Retina (tissue), 1 donor: Measurements from ENCODE around the gene CRYBA1.

Experiments used
- DNase-seq: peaks from one replicate; pipeline ENCODE4 v3.0.0-alpha.2; 2016

The CRYBA1 gene

GRCh38 chr17:29283961-29284360 lies 37.3 kb downstream of the CRYBA1 start:
- DNase-seq = no peak

DNA sequence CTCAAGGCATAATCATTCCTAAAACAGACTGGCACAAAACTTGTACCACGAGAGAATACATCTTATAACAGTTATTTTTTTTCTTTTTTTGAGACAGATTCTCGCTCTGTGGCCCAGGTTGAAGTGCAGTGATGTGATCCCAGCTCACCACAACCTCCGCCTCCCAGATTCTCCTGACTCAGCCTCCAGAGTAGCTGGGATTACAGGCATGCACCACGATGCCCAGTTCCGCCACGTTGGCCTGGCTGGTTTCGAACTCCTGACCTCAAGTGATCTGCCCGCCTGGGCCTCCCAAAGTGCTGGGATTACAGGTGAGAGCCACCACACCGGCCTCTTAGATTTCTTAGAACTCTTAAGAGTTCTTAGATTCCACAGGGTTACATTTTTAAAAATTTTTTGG lies 43.2 kb downstream of the CRYBA1 start:
- no peak for DNase-seq

DNA sequence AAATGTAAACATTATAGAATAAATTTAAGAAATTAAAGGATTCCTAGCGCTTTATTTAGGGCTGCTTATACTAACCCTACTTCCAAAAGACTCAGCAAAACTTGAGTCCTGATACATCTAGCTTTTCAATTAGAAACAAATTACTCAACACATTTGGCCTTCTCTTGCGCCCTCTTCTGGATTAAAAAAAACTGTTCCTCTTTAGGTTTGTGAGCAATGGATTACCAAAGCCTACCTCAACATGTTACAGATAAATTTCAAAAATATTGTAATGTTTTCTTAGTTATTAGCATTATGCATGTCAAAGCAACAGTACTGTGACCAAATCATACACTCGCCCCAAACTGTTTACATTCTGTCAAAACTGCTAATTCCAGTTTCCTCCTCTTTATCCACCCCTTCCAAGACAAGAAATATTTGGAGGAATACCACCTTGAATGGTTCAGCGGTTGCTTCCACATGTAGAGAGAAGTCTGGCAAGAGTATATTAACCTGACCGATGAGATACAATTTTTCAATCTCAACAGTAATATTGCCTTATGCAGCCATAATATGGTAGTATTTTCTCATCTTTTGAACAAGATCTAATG lies 44.6 kb downstream of the CRYBA1 start:
- peak; percentile 57 for DNase-seq

- peak; percentile 67 for DNase-seq
These were observed 45.7 kb downstream of the CRYBA1 start for GRCh38 chr17:29292071-29292991.

DNA sequence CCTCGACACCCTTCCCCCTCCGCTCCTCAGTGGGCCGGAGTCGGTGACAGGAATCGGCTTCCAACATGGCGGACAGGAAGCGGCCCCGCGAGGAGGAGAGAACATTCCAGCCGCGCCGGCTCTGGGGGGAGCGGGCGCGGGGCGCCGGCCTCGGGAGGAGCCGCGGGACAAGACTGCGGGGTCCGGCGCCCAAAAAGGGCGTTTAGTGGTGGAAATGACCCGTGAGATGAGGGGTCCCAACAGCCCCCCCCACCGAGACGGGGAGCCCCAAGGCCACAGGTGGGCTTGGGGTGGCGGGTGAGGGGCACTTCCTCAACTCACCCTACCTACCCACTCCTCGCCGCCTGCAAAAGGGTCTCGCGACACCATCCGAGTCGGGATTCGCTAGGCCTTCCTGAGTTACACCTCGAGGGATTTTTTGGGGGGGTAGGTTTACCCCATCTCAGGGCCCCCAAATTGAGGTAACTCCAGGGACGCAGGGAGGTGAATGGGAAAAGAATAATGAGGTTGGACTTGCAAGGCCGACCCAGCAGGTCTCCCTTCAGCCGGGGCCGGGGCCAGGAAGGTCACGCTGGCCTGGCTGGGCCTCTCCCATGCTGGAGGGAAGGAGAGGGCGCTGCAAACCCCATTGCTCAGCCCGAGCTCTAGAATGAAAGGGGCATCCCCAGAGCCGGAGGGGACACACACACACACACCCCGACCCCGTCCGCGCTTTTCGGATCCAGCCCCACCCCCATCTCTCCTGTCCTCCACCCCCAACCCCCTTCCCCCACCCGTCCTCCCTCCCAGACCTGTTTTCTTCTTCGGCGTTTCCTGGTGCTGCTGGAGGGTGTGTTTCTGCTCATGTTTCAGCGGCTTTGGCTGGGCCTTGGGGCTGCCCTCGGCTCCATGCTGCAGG lies 46.6 kb downstream of the CRYBA1 start:
- peak; percentile 82 for DNase-seq

DNA sequence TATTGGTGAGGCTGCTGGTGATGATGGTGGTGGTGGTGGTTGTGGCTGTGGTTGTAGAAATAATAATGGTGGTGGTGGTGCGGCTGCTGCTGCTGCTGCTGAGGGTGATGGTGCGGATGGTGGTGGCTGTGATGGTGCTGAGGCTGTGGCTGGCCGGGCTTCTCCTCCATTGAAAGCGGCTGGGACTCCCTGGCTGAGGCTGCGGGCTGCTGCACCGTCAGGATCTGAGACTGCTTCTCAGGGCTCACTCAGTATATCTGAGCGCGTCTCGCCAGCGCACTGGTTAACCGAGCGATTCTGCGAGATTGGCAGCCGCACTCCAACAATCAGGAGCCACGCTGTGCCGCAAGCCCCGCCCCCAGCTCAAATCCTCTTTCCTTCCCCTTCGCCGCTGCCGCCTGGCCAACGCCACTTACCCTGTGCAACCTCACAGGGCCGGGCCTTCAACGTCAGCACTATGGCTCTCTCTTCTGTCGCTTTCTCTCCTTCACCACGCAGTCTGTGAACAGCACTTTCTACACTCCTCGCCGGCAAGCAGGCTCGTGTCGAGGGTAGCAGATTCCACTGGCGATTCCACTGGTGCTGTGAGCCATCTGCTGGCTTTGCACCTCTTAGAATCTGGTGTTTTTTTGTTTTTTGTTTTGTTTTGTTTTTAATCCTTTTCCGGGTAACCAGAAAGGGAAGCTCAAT lies 47.4 kb downstream of the CRYBA1 start, which contains the start of gene NUFIP2:
Gene NUFIP2, minus strand, starts transcription at position 259 of the 690 bp plus-strand sequence. Its CDS starts 89 bp downstream, at position 170.
- DNase-seq = peak; percentile 98

DNA sequence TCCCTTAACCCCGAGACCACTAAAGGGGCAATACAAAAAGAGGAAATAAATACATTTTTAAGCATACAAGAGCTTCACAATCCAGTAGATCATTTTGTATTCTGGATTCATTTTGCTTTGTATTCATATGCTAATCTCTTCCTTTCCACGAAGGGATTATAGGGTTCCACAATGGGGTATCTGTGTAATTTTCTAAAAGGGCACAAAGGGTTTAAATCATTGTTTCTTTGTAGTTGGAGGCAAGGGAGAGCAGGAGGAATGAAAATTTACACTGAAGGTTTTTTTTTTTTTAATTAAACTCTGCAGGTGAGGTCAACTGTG lies 47.9 kb downstream of the CRYBA1 start:
- no peak for DNase-seq

DNA sequence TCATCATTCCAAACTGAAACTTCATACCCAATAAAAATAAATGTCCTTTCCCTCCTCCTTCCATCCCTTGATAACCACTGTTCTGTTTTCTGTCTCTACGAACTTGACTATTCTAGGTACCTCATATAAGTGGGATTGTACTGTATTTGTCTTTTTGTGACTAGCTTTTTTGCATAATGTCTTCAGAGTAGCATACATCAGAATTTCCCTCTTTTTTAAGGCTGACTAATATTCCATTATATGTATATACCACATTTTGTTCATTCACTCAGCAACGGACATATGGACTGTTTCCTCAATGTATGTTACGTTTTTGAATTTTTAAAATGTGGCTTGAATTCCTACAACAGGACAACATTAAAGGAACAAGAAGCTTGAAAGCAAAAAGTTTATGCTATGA lies 48.8 kb downstream of the CRYBA1 start:
- no peak for DNase-seq

GRCh38 chr17:29299031-29299430 lies 52.4 kb downstream of the CRYBA1 start:
- DNase-seq = no peak

DNA sequence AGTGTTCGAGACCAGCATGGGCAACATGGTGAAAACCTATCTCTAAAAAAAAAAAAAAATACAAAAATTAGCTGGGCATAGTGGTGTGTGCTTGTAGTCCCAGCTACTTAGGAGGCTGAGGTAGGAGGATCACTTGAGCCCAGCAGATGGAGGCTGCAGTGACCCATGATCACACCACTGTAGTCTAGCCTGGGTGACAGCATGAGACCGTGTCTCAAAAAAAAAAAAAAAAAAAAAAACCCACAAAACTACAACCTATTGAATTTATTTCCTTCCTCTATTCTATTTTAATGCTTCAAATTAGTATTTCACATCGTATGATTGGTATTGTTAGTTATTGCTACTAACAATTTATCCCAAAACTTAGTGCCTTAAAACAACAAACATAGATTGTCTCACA lies 56.7 kb downstream of the CRYBA1 start:
- DNase-seq = no peak
